Measurements from ENCODE around the gene CDC25C. TPM values are rescaled to one million over a fixed set of nuclear protein-coding genes. Genes with fewer than 3 reads are reported as not detected.

Gene CDC25C
- total RNA-seq, 1 experiment from 2014 or later: 19.3 TPM

DNA sequence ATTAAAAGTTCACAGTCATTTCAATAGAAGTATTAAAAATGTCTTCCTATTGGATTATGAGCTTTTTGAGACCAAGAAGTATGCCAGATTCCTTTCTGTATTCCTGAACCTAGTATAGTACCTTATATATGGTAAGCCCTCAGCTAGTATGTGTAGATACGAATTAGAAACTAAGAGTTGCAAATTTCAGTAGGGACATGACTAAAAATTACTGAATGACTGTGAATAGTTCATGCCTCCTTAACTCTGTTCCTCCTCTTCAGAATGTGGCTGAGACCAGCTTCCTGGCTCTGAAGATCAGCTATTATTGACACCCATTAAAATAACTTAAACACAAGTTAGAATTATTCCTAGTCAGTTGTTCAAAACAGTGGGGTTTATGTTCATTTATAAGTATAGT, 40.6 kb upstream of the CDC25C start:
- no peaks in the 10 kb centered on the region for H3K27me3 ChIP-seq (ENCODE audit: insufficient read depth, low read length)
- H3K27ac ChIP-seq (ENCODE audit: low read depth, low read length): no peak overlapping the region
- H4K20me1 ChIP-seq (ENCODE audit: insufficient read depth): no peaks in the 10 kb centered on the region; the same call in 1 of the 2 replicates
- no TSS peak for BruUV-seq (replicated peaks)
- H2AFZ ChIP-seq (ENCODE audit: low read depth, low read length, poor library complexity, severe bottlenecking): no peak overlapping the region
- no peaks in the 10 kb centered on the region for H3K4me1 ChIP-seq (ENCODE audit: control insufficient read depth in 1 of 2, insufficient read depth in 2 of 2, low read length in 2 of 2)
- no peaks in the 10 kb centered on the region for H3K9me3 ChIP-seq (ENCODE audit: control insufficient read depth in 1 of 2, insufficient read depth in 1 of 2, low read depth in 1 of 2, low read length in 2 of 2)
- intact Hi-C loops (cut with micrococcal nuclease): no loop called here
- POLR2A ChIA-PET: no interaction called here
- CTCF ChIA-PET: no interaction called here
- no peak overlapping the region for H3K4me2 ChIP-seq (ENCODE audit: low read length)
- DNase-seq (ENCODE audit: low read depth, low spot score) (no peak), ATAC-seq (no peak)
- no peak for TF ChIP-seq ZNF274 (IDR thresholded peaks at IDR 0.05; ENCODE audit: low read depth, low read length)
- TF ChIP-seq YY1 (IDR thresholded peaks at IDR 0.05; ENCODE audit: extremely low read depth, insufficient replicate concordance, low read depth, low read length): no peak
- TF ChIP-seq, protein P1, sequence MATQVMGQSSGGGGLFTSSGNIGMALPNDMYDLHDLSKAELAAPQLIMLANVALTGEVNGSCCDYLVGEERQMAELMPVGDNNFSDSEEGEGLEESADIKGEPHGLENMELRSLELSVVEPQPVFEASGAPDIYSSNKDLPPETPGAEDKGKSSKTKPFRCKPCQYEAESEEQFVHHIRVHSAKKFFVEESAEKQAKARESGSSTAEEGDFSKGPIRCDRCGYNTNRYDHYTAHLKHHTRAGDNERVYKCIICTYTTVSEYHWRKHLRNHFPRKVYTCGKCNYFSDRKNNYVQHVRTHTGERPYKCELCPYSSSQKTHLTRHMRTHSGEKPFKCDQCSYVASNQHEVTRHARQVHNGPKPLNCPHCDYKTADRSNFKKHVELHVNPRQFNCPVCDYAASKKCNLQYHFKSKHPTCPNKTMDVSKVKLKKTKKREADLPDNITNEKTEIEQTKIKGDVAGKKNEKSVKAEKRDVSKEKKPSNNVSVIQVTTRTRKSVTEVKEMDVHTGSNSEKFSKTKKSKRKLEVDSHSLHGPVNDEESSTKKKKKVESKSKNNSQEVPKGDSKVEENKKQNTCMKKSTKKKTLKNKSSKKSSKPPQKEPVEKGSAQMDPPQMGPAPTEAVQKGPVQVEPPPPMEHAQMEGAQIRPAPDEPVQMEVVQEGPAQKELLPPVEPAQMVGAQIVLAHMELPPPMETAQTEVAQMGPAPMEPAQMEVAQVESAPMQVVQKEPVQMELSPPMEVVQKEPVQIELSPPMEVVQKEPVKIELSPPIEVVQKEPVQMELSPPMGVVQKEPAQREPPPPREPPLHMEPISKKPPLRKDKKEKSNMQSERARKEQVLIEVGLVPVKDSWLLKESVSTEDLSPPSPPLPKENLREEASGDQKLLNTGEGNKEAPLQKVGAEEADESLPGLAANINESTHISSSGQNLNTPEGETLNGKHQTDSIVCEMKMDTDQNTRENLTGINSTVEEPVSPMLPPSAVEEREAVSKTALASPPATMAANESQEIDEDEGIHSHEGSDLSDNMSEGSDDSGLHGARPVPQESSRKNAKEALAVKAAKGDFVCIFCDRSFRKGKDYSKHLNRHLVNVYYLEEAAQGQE (IDR thresholded peaks at IDR 0.05; ENCODE audit: low read depth): no peak
- H3K9ac ChIP-seq (ENCODE audit: low read length): no peak overlapping the region
- H3K79me2 ChIP-seq (ENCODE audit: insufficient read depth, low read length): peaks cover 66% of the 10 kb centered on the region
- no peak overlapping the region for H3K4me3 ChIP-seq (replicated peaks in 1 of 2; ENCODE audit: low read depth in 1 of 2, low read length in 2 of 2)
- RAD21 ChIA-PET (ENCODE audit: low non-redundant PET in 1 of 2, low total read pairs in 2 of 2, uncharacterized antibody in 2 of 2, unreplicated experiment in 2 of 2): no interaction called here
- no peaks in the 10 kb centered on the region for H3K9me2 ChIP-seq (ENCODE audit: insufficient read depth)
- H3K36me3 ChIP-seq (ENCODE audit: control insufficient read depth in 1 of 2, insufficient read depth in 2 of 2, low read length in 2 of 2): peaks cover 8 to 10% of the 10 kb centered on the region in 2 experiments; a peak in 3 of 4 replicates

DNA sequence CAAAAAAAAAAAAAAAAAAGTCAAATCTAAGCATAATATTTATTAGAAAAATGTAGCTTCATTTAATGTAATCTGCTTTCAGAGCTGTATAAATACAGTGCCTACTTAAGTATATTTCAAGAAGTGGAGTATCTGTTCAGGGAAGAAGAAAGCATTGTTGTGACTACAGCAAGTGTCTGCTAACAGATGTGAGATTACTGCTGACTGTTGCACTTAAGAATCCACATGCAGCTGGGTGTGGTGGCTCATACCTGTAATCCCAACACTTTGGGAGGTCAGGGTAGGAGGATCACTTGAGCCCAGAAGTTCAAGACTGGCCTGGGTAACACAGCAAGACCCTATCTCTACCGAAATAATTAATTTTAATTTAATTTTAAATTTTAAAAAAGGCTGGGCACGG, 39.9 kb upstream of the CDC25C start:
- Histone ChIP-seq H3K9me2 (ENCODE audit: insufficient read depth) (no peaks in the 10 kb centered on the region), H3K9ac (ENCODE audit: low read length) (no peak overlapping the region), H3K36me3 (ENCODE audit: control insufficient read depth in 1 of 2, insufficient read depth in 2 of 2, low read length in 2 of 2) (peaks cover 5 to 6% of the 10 kb centered on the region in 2 experiments; a peak in 2 of 4 replicates), H3K4me2 (ENCODE audit: low read length) (no peak overlapping the region), H3K79me2 (ENCODE audit: insufficient read depth, low read length) (peaks cover 74% of the 10 kb centered on the region), H3K9me3 (ENCODE audit: control insufficient read depth in 1 of 2, insufficient read depth in 1 of 2, low read depth in 1 of 2, low read length in 2 of 2) (no peaks in the 10 kb centered on the region), H3K27me3 (ENCODE audit: insufficient read depth, low read length) (no peaks in the 10 kb centered on the region), H3K27ac (ENCODE audit: low read depth, low read length) (no peak overlapping the region), H3K4me1 (ENCODE audit: control insufficient read depth in 1 of 2, insufficient read depth in 2 of 2, low read length in 2 of 2) (no peaks in the 10 kb centered on the region), H3K4me3 (replicated peaks in 1 of 2; ENCODE audit: low read depth in 1 of 2, low read length in 2 of 2) (no peak overlapping the region), H2AFZ (ENCODE audit: low read depth, low read length, poor library complexity, severe bottlenecking) (no peak overlapping the region), H4K20me1 (ENCODE audit: insufficient read depth) (no peaks in the 10 kb centered on the region; the same call in 1 of the 2 replicates)
- no TSS peak for BruUV-seq (replicated peaks)
- intact Hi-C loops (cut with micrococcal nuclease): no loop called here
- ChIA-PET CTCF (interaction anchor here (1.1 kb wide), 1 partner anchor 20 kb away, joined by 3 read pairs; no protein-coding TSS in a partner anchor), RAD21 (ENCODE audit: low non-redundant PET in 1 of 2, low total read pairs in 2 of 2, uncharacterized antibody in 2 of 2, unreplicated experiment in 2 of 2) (no interaction called here), POLR2A (no interaction called here)
- TF ChIP-seq, protein P1 (IDR thresholded peaks at IDR 0.05; ENCODE audit: low read depth): no peak
- TF ChIP-seq, protein P2, sequence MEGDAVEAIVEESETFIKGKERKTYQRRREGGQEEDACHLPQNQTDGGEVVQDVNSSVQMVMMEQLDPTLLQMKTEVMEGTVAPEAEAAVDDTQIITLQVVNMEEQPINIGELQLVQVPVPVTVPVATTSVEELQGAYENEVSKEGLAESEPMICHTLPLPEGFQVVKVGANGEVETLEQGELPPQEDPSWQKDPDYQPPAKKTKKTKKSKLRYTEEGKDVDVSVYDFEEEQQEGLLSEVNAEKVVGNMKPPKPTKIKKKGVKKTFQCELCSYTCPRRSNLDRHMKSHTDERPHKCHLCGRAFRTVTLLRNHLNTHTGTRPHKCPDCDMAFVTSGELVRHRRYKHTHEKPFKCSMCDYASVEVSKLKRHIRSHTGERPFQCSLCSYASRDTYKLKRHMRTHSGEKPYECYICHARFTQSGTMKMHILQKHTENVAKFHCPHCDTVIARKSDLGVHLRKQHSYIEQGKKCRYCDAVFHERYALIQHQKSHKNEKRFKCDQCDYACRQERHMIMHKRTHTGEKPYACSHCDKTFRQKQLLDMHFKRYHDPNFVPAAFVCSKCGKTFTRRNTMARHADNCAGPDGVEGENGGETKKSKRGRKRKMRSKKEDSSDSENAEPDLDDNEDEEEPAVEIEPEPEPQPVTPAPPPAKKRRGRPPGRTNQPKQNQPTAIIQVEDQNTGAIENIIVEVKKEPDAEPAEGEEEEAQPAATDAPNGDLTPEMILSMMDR (IDR thresholded peaks at IDR 0.05 in 2 of 3, conservative IDR thresholded peaks at IDR 0.05 in 1 of 3; ENCODE audit: borderline replicate concordance in 1 of 3, insufficient read depth in 1 of 3, low read depth in 2 of 3, low read length in 2 of 3): no peak
- TF ChIP-seq, protein P3, sequence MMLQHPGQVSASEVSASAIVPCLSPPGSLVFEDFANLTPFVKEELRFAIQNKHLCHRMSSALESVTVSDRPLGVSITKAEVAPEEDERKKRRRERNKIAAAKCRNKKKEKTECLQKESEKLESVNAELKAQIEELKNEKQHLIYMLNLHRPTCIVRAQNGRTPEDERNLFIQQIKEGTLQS (IDR thresholded peaks at IDR 0.05): no peak
- TF ChIP-seq EGR1 (IDR thresholded peaks at IDR 0.05; ENCODE audit: low read depth): no peak
- no peak for TF ChIP-seq POLR2A (IDR thresholded peaks at IDR 0.05; ENCODE audit: borderline replicate concordance, extremely low read depth, insufficient read depth, insufficient read length)
- no peak for TF ChIP-seq RAD21 (IDR thresholded peaks at IDR 0.05; ENCODE audit: low read depth)
- no peak for TF ChIP-seq SP1 (IDR thresholded peaks at IDR 0.05; ENCODE audit: low read depth)
- TF ChIP-seq FOSL1 (IDR thresholded peaks at IDR 0.05; ENCODE audit: low read depth): no peak
- TF ChIP-seq CBX3 (IDR thresholded peaks at IDR 0.05; ENCODE audit: low read depth): no peak
- ATAC-seq: no peak
- no peak for DNase-seq (ENCODE audit: low read depth, low spot score)
